HepG2 (cell line): ENCODE results near the gene NGFR. TPM values are rescaled to one million over a fixed set of nuclear protein-coding genes. Genes with fewer than 3 reads are reported as not detected.

ENCODE experiments used
- ATM ChIP-seq: fragments of 450-650 bp; IDR thresholded peaks from 2 replicates; pipeline ENCODE4 v1.7.1; 2017; ENCODE audit warnings: mild to moderate bottlenecking, borderline replicate concordance
- CBFB ChIP-seq: sonication (generic); formaldehyde crosslinking; IDR thresholded peaks from 2 replicates; pipeline ENCODE4 v1.4.0; 2020; ENCODE audit warnings: missing genetic modification reagents
- MIER2 ChIP-seq: IDR thresholded peaks from 2 replicates; pipeline ENCODE4 v1.6.1; 2016; ENCODE audit warnings: missing biosample characterization, missing genetic modification reagents
- MTF1 ChIP-seq: sonication (generic); formaldehyde crosslinking; IDR thresholded peaks from 2 replicates; pipeline ENCODE4 v1.5.0; 2020; ENCODE audit warnings: missing genetic modification reagents
- NBN ChIP-seq: fragments of 450-650 bp; conservative IDR thresholded peaks from 2 replicates; pipeline ENCODE4 v1.6.1; 2017
- SAFB2 ChIP-seq: sonication (generic); formaldehyde crosslinking; IDR thresholded peaks from 2 replicates; pipeline ENCODE4 v1.5.1; 2020; ENCODE audit warnings: missing genetic modification reagents, low read depth, mild to moderate bottlenecking, borderline replicate concordance
- SCMH1 ChIP-seq: sonication (generic); formaldehyde crosslinking; IDR thresholded peaks from 2 replicates; pipeline ENCODE4 v1.9.0; 2021; ENCODE audit warnings: missing genetic modification reagents, mild to moderate bottlenecking, borderline replicate concordance
- ZBTB21 ChIP-seq: sonication (generic); formaldehyde crosslinking; IDR thresholded peaks from 2 replicates; pipeline ENCODE4 v1.4.0; 2020; ENCODE audit warnings: missing genetic modification reagents
- ZBTB7A ChIP-seq: sonication (generic); formaldehyde crosslinking; IDR thresholded peaks from 2 replicates; pipeline ENCODE4 v1.8.0; 2022; ENCODE audit warnings: mild to moderate bottlenecking, missing genetic modification reagents
- ZFX ChIP-seq: sonication (generic); formaldehyde crosslinking; IDR thresholded peaks from 2 replicates; pipeline ENCODE4 v1.4.0; 2020; ENCODE audit warnings: mild to moderate bottlenecking, low read depth, missing genetic modification reagents, moderate library complexity
- ZFY ChIP-seq: sonication (generic); formaldehyde crosslinking; IDR thresholded peaks from 2 replicates; pipeline ENCODE4 v1.4.0; 2020; ENCODE audit warnings: missing genetic modification reagents
- ZNF124 ChIP-seq: sonication (generic); formaldehyde crosslinking; IDR thresholded peaks from 2 replicates; pipeline ENCODE4 v1.4.0; 2020; ENCODE audit warnings: missing genetic modification reagents
- ZNF256 ChIP-seq: sonication (generic); formaldehyde crosslinking; conservative IDR thresholded peaks from 2 replicates; pipeline ENCODE4 v1.4.0; 2020; ENCODE audit warnings: missing genetic modification reagents
- ZNF614 ChIP-seq: IDR thresholded peaks from 2 replicates; pipeline ENCODE4 v1.6.1; 2018; ENCODE audit warnings: missing biosample characterization, missing genetic modification reagents, inconsistent platforms, borderline replicate concordance
- polyA plus RNA-seq, 8 experiments: library from polyadenylated mRNA; depleted of rRNA in 3 of 8; stranded (reverse) in 7 of 8; unstranded in 1 of 8; fragments of >200 nt; fragmentation: Illumina TruSeq in 4 of 8; extraction: Trizol in 4 of 8; gene quantifications; 2 replicates each; pipeline versions ENCODE4 v1.2.1 to v1.2.3, GENCODE V29; 2011 to 2016; ENCODE audit warnings: low read depth in 4 of 8, missing spikeins in 1 of 8, mixed read lengths in 1 of 8; ENCODE audit not compliant: insufficient read depth in 1 of 8
- total RNA-seq, 5 experiments: library from RNA; depleted of rRNA; stranded (reverse); fragments of >200 nt; fragmentation: Illumina TruSeq; extraction: Trizol; gene quantifications; 2 replicates each; pipeline ENCODE4 v1.2.3, GENCODE V29; 2016; ENCODE audit warnings: low read depth in 1 of 5
- TF ChIP-seq, protein P1 (sequence below): sonication (generic); formaldehyde crosslinking; IDR thresholded peaks from 2 replicates; pipeline ENCODE4 v1.8.1; 2022; ENCODE audit warnings: low read depth, mild to moderate bottlenecking, missing genetic modification reagents
- TF ChIP-seq, protein P2 (sequence below): sonication (generic); formaldehyde crosslinking; IDR thresholded peaks from 2 replicates; pipeline ENCODE4 v1.4.0; 2020; ENCODE audit warnings: missing genetic modification reagents, mild to moderate bottlenecking, borderline replicate concordance
- TF ChIP-seq, protein P3 (sequence below): sonication (generic); formaldehyde crosslinking; IDR thresholded peaks from 2 replicates; pipeline ENCODE4 v1.5.0; 2020; ENCODE audit warnings: missing genetic modification reagents
- TF ChIP-seq, protein P4 (sequence below): sonication (generic); formaldehyde crosslinking; IDR thresholded peaks from 2 replicates; pipeline ENCODE4 v1.5.0; 2020; ENCODE audit warnings: mild to moderate bottlenecking, missing genetic modification reagents, borderline replicate concordance
- TF ChIP-seq, protein P5 (sequence below): IDR thresholded peaks from 2 replicates; pipeline ENCODE4 v1.6.1; 2016; ENCODE audit warnings: missing genetic modification reagents, missing compliant biosample characterization

Gene NGFR
- total and polyA plus RNA-seq, 2 of the 13 experiments (the other 11 are each of a cell fraction or from before 2014, with no cell fraction given), result 1.1 to 1.8 TPM

DNA sequence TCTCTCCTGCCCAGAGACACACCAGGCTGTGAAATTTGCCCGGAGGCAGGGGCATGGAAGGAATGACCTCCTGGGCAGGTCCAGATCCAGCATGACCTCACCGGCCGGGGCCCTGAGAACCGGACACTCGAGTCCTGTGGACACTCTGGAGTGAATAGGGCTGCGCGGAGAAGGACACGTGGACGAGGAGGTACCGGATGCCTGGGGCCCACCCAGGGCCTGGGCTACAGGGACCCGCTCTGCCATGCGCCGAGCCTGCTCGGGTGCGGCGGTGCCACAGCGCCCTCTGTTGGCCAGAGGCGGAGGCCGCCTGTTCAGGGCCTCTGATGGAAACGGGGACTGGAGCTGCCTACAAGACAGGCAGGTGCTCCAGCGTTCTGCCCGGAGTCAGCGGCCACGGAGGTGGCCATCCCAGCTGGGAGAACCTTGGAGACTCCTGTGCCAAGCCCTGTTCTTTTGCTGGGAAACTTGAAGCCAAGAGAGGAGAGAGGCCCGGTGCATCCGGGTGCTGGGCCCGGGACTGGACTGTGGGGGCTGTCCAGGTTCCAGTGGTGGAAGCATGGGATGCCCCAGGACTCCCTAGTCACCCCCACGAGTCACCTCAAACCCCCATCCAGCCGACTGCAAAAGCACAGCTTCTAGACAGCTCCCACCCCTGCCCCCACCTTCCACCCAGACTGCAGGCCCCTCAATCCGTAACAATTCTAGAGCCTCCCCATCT lies 61.3 kb downstream of the NGFR start (continued):
- TF ChIP-seq, protein P1, sequence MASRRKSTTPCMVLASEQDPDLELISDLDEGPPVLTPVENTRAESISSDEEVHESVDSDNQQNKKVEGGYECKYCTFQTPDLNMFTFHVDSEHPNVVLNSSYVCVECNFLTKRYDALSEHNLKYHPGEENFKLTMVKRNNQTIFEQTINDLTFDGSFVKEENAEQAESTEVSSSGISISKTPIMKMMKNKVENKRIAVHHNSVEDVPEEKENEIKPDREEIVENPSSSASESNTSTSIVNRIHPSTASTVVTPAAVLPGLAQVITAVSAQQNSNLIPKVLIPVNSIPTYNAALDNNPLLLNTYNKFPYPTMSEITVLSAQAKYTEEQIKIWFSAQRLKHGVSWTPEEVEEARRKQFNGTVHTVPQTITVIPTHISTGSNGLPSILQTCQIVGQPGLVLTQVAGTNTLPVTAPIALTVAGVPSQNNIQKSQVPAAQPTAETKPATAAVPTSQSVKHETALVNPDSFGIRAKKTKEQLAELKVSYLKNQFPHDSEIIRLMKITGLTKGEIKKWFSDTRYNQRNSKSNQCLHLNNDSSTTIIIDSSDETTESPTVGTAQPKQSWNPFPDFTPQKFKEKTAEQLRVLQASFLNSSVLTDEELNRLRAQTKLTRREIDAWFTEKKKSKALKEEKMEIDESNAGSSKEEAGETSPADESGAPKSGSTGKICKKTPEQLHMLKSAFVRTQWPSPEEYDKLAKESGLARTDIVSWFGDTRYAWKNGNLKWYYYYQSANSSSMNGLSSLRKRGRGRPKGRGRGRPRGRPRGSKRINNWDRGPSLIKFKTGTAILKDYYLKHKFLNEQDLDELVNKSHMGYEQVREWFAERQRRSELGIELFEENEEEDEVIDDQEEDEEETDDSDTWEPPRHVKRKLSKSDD (CRISPR knock-in tag), result no peak
- TF ChIP-seq SAFB2 (peak; percentile 88; the same call in 1 of the 2 replicates), MIER2 (CRISPR knock-in tag) (peak; percentile 65), MTF1 (CRISPR knock-in tag) (no peak), ZBTB7A (CRISPR knock-in tag) (0 out of 2 replicates have a peak, but pooled peaks have one; percentile 52), ZNF256 (CRISPR knock-in tag) (no peak; the same call in 1 of the 2 replicates), ZFX (CRISPR knock-in tag) (peak; percentile 88), ZFY (CRISPR knock-in tag) (peak; percentile 76), ZNF124 (CRISPR knock-in tag) (peak; percentile 84), CBFB (CRISPR knock-in tag) (peak; percentile 86), ZBTB21 (CRISPR knock-in tag) (0 out of 2 replicates have a peak, but pooled peaks have one; percentile 41), SCMH1 (CRISPR knock-in tag) (no peak), ATM (no peak), NBN (no peak), ZNF614 (0 out of 2 replicates have a peak, but pooled peaks have one; percentile 67)
- TF ChIP-seq, protein P2, sequence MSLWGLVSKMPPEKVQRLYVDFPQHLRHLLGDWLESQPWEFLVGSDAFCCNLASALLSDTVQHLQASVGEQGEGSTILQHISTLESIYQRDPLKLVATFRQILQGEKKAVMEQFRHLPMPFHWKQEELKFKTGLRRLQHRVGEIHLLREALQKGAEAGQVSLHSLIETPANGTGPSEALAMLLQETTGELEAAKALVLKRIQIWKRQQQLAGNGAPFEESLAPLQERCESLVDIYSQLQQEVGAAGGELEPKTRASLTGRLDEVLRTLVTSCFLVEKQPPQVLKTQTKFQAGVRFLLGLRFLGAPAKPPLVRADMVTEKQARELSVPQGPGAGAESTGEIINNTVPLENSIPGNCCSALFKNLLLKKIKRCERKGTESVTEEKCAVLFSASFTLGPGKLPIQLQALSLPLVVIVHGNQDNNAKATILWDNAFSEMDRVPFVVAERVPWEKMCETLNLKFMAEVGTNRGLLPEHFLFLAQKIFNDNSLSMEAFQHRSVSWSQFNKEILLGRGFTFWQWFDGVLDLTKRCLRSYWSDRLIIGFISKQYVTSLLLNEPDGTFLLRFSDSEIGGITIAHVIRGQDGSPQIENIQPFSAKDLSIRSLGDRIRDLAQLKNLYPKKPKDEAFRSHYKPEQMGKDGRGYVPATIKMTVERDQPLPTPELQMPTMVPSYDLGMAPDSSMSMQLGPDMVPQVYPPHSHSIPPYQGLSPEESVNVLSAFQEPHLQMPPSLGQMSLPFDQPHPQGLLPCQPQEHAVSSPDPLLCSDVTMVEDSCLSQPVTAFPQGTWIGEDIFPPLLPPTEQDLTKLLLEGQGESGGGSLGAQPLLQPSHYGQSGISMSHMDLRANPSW (CRISPR knock-in tag), result no peak
- TF ChIP-seq, protein P3, sequence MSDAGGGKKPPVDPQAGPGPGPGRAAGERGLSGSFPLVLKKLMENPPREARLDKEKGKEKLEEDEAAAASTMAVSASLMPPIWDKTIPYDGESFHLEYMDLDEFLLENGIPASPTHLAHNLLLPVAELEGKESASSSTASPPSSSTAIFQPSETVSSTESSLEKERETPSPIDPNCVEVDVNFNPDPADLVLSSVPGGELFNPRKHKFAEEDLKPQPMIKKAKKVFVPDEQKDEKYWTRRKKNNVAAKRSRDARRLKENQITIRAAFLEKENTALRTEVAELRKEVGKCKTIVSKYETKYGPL, result no peak
- TF ChIP-seq, protein P4, sequence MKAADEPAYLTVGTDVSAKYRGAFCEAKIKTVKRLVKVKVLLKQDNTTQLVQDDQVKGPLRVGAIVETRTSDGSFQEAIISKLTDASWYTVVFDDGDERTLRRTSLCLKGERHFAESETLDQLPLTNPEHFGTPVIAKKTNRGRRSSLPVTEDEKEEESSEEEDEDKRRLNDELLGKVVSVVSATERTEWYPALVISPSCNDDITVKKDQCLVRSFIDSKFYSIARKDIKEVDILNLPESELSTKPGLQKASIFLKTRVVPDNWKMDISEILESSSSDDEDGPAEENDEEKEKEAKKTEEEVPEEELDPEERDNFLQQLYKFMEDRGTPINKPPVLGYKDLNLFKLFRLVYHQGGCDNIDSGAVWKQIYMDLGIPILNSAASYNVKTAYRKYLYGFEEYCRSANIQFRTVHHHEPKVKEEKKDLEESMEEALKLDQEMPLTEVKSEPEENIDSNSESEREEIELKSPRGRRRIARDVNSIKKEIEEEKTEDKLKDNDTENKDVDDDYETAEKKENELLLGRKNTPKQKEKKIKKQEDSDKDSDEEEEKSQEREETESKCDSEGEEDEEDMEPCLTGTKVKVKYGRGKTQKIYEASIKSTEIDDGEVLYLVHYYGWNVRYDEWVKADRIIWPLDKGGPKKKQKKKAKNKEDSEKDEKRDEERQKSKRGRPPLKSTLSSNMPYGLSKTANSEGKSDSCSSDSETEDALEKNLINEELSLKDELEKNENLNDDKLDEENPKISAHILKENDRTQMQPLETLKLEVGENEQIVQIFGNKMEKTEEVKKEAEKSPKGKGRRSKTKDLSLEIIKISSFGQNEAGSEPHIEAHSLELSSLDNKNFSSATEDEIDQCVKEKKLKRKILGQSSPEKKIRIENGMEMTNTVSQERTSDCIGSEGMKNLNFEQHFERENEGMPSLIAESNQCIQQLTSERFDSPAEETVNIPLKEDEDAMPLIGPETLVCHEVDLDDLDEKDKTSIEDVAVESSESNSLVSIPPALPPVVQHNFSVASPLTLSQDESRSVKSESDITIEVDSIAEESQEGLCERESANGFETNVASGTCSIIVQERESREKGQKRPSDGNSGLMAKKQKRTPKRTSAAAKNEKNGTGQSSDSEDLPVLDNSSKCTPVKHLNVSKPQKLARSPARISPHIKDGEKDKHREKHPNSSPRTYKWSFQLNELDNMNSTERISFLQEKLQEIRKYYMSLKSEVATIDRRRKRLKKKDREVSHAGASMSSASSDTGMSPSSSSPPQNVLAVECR (CRISPR knock-in tag), result peak; percentile 27; the same call in 1 of the 2 replicates
- TF ChIP-seq, protein P5, sequence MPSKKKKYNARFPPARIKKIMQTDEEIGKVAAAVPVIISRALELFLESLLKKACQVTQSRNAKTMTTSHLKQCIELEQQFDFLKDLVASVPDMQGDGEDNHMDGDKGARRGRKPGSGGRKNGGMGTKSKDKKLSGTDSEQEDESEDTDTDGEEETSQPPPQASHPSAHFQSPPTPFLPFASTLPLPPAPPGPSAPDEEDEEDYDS, result no peak; the same call in none of the 2 replicates
